ENCODE data around the gene RORB.
"Not testable (repeated sequence)": the region's sequence is repeated elsewhere in the genome, so short reads cannot be mapped to it uniquely, and the experiment has no call there.

The RORB gene

DNA sequence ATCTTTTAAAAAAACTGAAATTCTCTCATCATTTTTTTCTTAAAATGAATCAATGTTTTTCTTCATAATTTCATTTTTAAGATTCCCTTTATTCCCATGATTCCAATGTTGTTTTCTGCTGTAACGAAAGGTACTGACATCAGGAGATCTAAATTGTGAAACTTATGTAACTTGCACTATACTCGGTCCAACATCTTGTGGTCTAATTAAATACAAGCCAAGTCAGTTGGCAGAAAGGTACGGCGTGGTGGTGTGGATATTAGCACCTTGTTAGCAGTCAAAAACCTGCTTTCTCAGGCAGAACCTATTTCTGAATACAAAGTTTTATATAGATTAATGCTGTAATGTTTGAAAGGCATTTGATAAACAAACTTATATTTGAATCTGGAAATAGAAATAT is 20.1 kb downstream of the RORB start:
- no peak for DNase-seq

DNA sequence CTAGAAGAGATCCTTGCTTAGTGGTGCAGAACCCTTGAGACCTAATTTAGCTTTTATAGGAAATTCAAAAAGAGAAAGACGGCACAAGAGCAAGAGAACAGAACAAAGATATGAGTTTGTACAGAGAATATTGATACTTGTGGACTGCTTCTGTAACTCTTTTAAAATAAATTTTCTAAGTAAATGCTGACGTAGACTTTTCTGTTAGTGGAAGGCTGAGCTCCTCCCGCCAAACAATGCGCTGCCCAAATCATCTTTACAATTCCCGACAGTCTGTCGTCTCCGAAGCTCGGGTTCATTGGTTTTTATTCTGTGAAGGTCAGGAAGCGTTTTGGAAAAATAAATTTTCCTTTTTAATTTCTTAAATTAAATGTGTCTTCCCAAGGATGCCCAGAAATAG is 22.3 kb downstream of the RORB start:
- DNase-seq, result no peak

DNA sequence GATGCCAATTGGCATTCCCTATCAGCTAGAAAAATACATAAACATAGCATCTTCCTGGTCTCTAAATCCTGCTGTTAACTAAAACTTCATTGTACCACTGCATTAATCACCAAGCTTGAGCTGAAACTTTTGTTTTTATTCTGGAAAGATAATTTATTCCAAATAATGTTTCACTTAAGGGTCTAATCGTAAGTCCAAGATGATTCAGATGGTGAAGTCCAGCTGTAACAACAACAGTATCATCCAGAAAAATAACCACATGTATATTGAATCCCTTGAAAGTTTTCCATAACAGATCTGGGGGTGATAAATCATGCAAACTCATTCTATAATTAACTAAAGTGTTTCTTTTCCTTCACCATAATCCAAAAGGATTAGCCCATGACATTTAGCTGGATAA is 23.9 kb downstream of the RORB start:
- no peak for DNase-seq

DNA sequence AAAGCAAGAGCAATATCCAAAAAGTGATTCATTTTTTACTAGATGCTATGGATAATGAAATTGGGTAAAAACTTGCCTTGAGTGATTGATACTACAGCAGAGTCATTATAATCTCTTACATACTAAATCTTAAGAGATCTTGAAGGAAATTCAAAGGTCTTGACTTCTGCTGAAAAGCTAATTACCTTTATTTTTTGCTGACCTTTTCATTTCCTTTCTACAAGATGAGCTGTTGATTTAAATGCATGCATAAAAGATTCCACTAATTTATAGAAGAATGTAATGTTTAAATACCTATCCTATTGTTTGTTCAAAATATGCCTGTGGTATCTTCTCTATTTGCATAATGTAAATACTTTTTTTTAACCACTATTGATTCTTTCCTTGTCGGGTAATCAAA is 27.2 kb downstream of the RORB start:
- DNase-seq, result no peak

DNA sequence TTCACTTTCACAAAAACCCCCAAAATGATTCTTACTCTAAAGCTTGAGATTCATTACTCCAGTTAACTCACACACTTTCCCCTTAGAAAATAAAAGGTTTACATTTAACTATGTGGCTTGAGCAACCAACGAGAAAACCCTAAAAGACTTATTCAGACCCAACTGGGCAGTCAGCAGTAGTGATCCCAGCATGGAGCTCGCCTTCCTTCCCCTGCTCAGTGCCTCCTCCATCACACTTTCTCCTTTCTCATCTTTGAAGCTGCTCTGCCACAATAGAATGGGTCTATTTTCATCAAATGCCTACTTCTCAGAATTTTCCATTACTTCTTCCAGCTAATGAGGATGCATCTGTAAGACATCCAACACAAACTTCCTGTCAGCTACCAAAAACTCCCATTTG is 29.1 kb downstream of the RORB start:
- no peak for DNase-seq

DNA sequence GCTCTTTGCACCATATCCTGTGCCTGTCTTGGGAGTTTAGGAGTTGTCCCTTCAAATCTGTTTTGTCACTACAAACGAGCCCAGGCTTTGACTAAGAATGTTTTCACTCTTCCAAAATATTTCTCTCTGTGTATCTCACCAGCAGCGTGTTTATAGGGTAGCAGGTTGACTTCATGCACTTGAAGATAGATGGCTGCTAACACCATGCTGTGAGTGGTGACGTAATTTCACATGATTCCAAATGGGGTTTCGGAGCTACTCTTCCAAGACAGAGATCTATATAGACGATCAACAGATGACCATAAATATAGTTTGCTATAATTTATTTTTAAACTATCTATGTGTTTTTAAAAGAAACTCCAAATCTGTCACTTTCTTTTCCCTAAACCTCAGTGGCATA is 30.6 kb downstream of the RORB start:
- DNase-seq, result no peak

DNA sequence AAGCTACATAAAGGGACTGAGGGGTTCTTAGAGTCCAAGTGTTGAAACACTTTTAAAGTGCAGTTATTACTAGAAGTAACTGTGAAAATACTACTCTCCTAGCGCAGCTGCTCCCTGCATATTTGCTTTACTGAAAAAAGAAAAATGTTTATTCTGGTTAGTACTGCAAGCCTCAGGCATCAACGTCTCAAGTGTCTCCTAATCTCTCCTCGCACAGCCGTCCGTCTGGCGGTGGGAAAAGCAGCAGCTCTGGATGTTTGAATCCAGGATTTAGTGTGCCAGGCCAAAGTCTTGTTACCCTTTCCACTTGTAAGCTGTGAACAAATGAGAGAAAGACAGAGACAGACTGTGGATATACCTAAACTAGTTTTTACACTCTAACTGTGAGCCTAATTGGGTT is 31.1 kb downstream of the RORB start:
- no peak for DNase-seq

DNA sequence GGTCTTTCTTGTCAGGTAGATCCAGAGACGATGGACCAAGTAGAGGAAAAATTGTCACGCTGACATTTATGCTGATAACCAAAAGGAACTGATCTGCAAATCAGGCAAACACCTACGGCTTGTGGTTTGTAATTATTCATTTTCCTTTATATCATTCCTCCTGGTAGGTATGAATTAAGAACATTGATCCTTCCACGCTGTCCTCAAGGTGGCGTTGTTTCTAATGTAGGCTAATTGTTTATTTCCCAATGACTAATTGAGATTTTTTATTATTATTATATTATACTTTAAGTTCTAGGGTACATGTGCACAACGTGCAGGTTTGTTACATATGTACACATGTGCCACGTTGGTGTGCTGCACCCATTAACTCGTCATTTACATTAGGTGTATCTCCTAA is 33.3 kb downstream of the RORB start:
- DNase-seq, result not testable (repeated sequence)

DNA sequence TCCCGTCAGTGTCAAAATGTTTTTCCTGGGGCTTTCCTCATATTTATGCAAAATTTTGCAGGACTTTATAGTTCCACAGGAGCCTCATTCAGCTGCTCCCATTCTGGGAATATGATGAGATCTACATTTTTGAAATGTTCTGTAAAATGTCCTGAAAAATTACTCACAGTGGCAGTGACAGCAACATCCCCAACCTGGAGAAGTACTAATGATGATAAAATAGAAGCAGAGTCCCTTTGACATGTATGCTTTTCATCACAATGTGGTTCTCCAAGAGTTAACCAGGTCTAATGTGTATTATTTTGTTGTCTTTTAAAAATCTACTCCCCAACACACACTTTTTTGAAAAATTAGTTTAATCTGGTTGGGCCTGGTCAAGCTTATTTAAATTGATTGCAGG is 36.1 kb downstream of the RORB start:
- DNase-seq, result no peak

DNA sequence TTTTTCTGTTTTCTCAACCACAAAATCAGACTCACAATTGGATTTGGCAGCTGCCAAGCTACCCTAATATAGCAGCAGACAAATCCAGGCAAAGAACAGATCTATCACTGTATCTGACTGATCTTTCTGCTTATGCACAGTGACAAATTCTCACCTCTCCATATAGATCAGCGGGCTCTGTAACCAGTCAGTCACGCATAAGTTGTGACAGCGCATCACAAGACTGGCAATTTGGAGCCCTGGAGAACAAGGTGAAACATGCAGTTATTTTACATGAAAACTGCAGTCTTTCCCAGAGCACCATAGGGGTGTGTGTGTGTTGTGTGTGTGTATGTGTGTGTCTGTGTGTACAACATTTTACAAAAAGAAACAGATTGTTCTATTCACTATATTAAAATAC is 37.7 kb downstream of the RORB start:
- no peak for DNase-seq

DNA sequence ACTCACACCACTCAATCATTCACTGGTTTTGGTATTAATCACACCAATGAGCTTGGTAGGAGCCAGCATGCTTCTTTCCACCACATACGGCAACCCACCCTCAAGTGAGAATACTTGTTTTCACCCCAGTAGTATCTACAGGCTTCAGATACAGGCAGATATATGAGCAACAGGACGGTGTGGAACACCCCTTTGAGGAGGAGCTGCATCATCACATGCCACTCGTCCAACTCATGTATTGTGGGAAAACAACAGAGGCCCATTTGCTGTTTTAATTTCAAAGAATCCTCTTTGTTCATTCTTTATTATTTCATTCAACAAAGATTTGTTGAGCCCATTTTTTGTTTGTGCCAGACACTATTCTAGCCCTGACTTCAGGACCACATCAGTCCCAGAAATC is 46.0 kb downstream of the RORB start:
- DNase-seq, result no peak

DNA sequence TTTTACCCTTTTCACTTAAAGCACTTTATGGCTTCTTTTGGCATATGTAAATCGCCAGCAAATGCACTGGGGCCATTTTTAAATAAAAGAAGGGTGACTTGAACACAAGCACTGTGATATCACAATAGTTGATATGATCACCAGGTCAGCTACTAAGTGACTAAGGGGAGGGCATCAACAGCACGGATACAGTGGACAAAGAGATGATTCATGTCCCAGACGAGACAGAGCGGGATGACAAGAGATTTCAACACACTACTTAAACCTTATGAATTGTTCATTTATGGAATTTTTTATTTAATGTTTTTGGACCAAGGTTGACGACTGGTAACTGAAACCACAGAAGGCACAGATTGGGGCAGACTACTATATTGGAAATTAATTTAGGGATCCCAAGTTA is 54.1 kb downstream of the RORB start:
- DNase-seq, result no peak

DNA sequence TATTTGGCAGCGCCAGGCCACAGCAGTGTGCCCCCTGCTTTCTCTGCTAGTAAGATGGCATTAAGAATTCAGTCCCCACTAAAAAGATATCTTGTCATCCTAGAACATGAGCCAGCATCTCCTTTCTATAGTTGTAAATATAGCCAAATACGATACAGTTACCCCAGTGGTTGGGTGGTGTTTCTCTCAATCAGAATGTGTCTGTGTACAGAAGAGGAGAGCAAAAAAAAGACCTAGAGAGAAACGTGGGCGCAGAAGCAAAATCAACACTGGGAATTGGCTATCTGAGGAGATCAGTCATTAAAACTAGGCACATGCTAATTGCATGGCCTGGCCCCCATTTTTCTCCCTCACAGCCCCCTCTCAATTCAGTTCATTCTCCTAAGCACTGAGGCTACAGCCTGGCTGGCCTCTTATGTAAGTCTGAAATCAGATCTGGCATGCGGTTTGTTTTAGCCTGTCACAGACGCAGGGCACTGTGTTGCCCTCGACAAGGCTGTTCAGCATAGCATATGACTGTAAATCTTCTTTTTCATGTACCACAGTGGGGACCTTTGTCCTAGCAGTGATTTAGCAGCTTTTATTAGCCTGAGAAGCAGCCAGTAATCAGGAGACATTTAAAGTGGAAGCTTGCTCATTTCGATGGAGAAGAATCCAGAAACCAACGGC is 57.8 kb downstream of the RORB start:
- DNase-seq, result no peak

DNA sequence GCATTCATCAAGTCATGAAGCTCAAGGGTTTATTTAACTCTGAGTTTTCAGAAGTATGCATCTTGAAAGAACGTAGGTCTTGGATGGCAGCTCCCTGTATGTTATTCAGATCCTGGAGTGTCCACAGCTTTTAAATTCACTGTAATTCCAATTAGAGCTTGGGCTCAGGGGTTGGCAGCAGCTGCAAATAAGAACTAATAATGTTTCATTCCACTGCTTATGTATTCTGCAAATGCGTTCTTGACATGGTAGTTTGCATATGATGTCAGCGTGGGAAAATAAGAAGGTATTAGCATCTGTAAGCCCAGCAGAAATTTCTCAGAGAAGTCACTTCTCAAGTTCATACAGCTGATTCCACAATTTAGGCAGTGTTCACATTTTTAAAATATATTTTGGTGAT is 58.4 kb downstream of the RORB start:
- no peak for DNase-seq

DNA sequence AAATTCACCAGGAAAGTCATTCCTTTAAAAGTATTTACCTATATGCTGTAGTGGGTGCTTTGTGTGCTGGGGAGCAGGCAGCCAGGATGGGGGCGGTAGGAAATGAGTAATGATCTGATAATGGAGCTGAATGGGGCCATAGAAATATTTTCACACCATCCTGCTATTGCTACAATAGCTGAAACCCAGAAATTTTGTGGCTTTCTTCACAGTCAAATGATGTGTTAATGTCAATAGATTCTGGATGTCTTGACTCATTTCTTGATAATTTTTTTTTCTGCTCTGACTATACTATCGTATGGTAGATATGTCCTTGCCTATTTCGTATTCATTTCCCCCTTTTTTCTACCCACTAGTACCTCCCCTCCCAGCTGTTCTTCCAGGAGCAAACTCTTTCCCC is 59.5 kb downstream of the RORB start:
- no peak for DNase-seq

DNA sequence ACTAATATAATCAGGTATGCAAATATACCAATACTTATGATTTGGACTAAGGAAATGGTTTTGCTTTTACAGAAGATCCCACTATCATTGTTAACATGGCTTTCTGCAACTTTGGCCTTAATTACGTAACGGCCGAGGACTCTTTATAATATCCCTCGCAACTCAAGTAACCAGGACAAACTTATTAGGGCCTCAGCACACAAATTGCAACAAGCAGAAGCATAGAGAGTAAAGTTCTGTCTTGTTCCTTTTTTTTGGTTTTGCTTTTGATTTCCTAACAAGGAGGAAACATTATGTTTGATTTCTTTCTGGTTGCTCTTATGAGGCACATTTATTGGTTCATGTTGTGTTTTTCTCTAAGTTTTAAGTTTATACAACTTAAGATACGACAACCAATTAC is 60.4 kb downstream of the RORB start:
- no peak for DNase-seq

DNA sequence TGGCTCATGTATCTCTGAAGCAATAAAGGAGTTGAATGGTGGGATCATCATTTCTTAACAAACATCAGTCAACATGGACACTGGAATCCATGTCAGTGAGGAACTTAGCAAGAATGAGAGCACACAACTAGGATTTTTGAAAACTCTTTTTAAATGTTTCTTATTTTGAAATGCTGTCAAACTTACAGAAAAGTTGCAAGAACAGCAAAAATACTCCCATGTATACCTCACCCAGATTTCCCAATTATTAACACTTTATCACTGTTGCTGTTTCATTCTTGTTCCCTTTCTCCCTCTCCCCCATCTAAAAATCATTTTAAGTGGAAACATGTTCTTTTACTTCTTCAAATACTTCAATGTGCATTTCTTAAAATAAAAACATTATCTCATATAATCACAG is 65.5 kb downstream of the RORB start:
- DNase-seq, result no peak

DNA sequence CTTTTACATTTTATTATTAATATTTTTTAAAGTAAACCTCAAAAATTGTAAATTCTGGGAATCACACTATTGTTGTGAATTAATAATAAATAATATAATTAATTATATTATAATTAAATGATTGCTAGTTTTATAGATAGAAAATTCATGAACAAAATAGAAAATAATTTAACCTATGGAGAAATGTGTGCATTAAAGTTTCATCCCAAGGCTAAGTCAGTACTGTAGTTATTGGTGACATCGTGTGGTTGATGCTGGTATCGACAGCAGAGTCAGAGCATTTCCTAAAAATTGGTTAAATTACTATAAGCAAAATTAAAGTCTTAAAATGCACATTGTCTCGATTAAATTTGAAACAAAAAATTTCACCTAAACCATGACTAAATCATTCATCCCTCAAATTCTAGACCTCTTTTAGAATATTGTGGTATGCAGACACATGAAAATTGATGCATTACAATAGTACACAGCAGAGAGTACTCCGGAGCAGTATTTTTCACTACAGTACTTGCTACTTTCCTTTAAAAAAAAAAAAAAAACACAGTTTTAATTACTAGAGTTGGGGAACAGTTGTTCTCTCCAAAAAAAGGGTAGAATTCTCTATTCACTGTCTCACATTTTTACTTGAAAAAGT is 73.9 kb downstream of the RORB start:
- peak; percentile 61 to 83 for DNase-seq

DNA sequence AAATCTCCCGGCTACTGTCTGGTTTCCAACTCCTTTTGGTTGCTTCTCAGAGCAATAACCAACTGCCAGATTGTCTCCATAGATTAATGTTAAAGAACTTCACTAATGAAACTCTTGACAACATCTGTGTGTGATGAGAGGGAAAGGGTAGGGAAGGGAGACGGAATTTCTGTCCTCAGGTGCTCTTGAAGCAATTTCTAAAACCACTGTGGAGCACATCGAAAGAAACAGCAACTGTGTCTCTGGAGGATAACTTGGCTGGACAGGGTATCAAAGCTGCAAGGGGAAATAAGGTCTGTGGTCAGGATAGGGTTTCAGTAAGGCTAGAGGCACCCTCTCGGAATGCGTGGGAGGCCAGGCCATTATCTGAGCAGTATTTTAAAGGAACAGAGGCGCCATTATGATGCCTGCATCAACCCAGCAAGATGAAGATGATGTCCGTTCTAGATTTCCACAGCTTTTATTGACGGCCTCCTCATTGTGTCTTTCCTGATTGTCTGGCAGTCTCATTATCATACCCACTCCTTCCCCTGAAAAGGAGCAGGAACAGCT is 76.6 kb downstream of the RORB start:
- peak; percentile 25 to 31 for DNase-seq

DNA sequence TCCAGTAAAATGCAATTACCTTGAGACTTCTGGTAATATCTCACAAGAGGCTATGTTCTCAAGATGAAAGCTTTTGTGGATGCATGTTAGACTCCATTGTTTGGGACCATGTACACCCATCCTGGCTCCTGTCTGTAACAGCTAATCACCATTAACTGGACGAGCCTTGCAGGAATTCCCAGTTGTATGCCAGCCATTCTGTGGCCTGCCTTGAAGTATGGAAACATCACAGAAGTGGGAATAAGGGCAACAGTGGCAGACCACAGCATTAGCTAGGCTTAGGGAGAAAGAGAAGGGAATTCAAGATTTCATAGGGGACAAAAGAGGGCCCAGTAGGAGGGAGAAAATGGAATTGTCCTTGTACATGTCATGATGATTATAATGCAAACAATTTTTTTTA is 79.0 kb downstream of the RORB start:
- DNase-seq, result no peak

DNA sequence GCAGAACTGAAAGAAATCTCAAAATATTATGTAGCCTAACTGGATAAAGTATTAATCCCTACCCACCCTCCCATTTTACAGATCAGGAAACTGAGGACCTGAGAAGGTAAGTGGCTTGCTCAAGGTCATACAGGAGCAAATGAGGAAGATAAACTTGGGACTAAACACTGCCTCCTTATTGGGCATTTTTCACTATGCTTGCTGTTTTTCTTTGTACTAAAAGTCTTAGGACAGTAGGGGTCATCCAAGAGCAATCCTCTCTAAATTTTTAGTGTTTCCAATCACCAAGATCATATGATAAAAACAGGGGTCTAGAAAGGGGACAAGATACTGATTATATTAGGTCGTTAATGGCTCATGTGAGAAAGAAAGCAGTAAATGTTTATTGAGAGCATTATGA is 80.8 kb downstream of the RORB start:
- peak; percentile 63 to 67 for DNase-seq

DNA sequence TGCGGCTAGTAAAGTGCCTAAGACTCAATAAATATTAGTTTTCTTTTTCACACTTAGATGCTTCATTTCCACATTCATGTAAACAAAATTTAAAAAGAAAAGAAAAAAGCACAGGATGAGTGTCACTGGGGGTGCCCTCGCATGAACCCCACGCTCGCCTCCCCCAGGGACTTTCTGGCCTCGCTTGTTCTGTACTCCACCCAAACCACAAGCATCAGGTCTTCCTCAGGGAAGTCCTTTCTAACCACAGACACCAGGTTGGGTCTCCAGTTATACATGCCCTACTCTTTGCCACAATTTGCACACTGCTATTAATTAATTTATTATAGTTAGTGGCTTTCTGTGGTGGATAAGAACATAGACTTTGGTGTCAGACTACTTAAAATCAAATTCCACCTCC is 92.4 kb downstream of the RORB start:
- no peak for DNase-seq

DNA sequence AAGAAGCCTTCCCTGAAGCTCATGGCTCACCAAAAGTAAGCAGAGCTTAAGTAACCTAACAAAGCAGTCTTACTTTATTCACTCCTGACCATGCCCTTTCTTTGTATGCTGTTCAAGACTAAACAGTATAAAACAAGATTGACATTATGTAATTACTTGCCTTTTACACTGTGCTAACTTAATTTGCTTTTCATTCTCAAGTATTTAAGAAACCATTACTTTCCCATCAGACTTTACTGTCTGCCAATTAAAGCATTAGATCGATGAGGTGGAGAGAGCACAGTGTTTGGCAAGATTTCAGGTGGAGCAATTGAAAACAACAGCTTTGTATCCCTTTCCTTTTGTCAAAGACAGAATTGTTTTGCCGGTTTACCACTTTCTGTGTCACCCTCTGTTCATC is 98.2 kb downstream of the RORB start:
- DNase-seq, result no peak

DNA sequence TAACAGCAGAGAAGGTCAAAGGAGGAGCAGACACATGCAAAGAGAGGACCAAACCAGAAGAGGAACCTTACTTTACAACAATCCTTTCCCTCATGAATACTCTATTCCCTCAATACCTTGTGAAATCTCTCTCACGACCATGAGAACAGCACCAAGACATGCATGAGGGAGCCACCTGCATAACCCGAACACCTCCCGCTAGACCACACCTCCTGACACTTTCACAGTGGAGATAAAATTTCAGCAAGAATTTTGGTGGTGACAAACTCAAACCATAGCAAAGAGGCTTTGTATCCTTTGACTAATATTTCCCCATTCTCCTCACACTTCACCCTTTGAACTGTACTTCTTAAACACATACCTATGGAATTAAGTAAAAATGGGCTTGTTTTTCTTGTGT is 101.7 kb downstream of the RORB start:
- no peak for DNase-seq
